NCI-H1417 (cell line): Measurements from ENCODE around the gene ECT2.
"Not testable (repeated sequence)": the region's sequence is repeated elsewhere in the genome, so short reads cannot be mapped to it uniquely, and the experiment has no call there.

Experiments
- DNase-seq, 3 experiments: peaks; one replicate each; lab custom pipeline; 2025; lab: John Stamatoyannopoulos, UW

The ECT2 gene

GRCh38 chr3:172750368-172751174 lies at the start of gene ECT2:
ECT2 (plus strand) TSS chr3:172750726; CDS start chr3:172754531, 3,805 bp downstream.
- peak; percentile 99 to 100 (median 100) for DNase-seq

GRCh38 chr3:172700936-172701455 lies 49.5 kb upstream of the ECT2 start:
- no peak for DNase-seq

- DNase-seq: no peak
Observed at GRCh38 chr3:172701751-172702150, 48.8 kb upstream of the ECT2 start.

- DNase-seq: no peak
Observed at GRCh38 chr3:172702256-172702655, 48.3 kb upstream of the ECT2 start.

GRCh38 chr3:172702731-172703130 lies 47.8 kb upstream of the ECT2 start:
- DNase-seq: not testable (repeated sequence)

GRCh38 chr3:172704001-172704400 lies 46.5 kb upstream of the ECT2 start:
- DNase-seq: no peak

GRCh38 chr3:172705170-172705569 lies 45.4 kb upstream of the ECT2 start:
- DNase-seq: no peak

- no peak for DNase-seq
Observed at GRCh38 chr3:172707030-172707429, 43.5 kb upstream of the ECT2 start.

- DNase-seq: no peak
Observed at GRCh38 chr3:172707967-172708366, 42.6 kb upstream of the ECT2 start.

GRCh38 chr3:172708921-172709773 lies 41.4 kb upstream of the ECT2 start:
- no peak for DNase-seq

GRCh38 chr3:172709774-172710663 lies 40.5 kb upstream of the ECT2 start:
- DNase-seq: peak; percentile 47 to 78 (median 71)

GRCh38 chr3:172710664-172711453 lies 39.7 kb upstream of the ECT2 start, which contains the start of gene NCEH1:
NCEH1 (minus strand) TSS chr3:172711067; CDS start chr3:172710984, 83 bp downstream.
- DNase-seq: peak; percentile 87 to 98 (median 95)

GRCh38 chr3:172711454-172711795 lies 39.1 kb upstream of the ECT2 start:
- no peak for DNase-seq

- DNase-seq: no peak
Observed at GRCh38 chr3:172713316-172713715, 37.2 kb upstream of the ECT2 start.

- no peak for DNase-seq
Observed at GRCh38 chr3:172716476-172716875, 34.0 kb upstream of the ECT2 start.

- peak in 1 of 3 experiments; percentile 9 for DNase-seq
Observed at GRCh38 chr3:172717493-172718088, 32.9 kb upstream of the ECT2 start.

GRCh38 chr3:172722536-172723040 lies 27.9 kb upstream of the ECT2 start:
- DNase-seq: not testable (repeated sequence)

- no peak for DNase-seq
Observed at GRCh38 chr3:172726380-172726779, 24.1 kb upstream of the ECT2 start.

GRCh38 chr3:172735014-172735413 lies 15.5 kb upstream of the ECT2 start:
- no peak for DNase-seq

GRCh38 chr3:172739462-172739861 lies 11.1 kb upstream of the ECT2 start:
- no peak for DNase-seq
